DMS53 treated with DMSO at 0.1 percent for 48 hours (cell line): Measurements from ENCODE around the gene TTF2.

Experiments used
- DNase-seq: peaks from one replicate; lab custom pipeline; 2025; ENCODE audit not compliant: unreplicated experiment; lab: John Stamatoyannopoulos, UW

TTF2 gene

GRCh38 chr1:117059678-117060440 lies at the start of gene TTF2:
TTF2 (plus strand) TSS chr1:117060326; CDS start chr1:117060347, 21 bp downstream.
- peak; percentile 75 for DNase-seq

- no peak for DNase-seq
Observed at GRCh38 chr1:117011334-117011733, 48.8 kb upstream of the TTF2 start.

- peak; percentile 69 for DNase-seq
Observed at GRCh38 chr1:117013309-117013858, 46.7 kb upstream of the TTF2 start.

DNA sequence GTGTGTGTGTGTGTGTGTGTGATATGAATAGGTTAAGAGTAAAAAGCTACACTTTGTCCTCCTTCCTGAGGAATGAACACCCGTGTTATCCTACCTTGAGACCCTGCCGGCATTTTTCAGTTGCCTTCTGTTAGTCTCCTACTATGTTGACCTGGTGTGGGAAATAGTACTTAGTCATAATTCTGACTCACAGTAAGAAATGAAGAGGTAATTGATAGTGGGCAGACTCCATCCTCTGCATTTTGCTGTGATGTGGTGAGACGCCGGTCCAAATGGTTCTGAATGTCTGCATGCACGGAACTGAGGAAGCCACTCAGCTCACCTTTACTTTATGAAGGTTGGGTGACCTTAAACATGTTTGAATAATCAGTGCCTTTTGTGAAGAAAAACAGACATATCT lies 45.9 kb upstream of the TTF2 start:
- DNase-seq: no peak

- no peak for DNase-seq
Observed at GRCh38 chr1:117015724-117016123, 44.4 kb upstream of the TTF2 start.

- DNase-seq: no peak
Observed at GRCh38 chr1:117017062-117017461, 43.1 kb upstream of the TTF2 start.

DNA sequence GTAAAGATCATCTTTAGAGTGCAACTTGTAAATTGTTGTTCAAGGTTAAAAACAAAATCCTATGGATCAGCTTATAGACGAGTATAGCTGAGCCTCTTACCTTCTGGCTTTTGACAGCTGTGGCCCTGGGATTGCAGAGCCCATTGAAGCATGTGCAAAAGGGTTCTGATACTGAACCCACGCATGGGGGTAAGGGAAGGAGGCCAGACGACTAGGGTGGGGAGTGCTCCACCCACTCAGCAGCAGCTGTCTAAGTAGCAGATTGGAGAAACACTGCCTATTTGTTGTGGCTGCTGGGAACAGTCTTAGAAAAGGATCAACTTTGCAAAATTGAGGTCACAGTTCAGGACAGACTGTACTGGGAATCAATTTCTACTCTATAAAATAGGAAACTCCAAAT lies 42.5 kb upstream of the TTF2 start:
- no peak for DNase-seq

GRCh38 chr1:117020526-117021156 lies 39.5 kb upstream of the TTF2 start:
- DNase-seq: no peak

- DNase-seq: no peak
Observed at GRCh38 chr1:117022114-117022513, 38.0 kb upstream of the TTF2 start.

- DNase-seq: no peak
Observed at GRCh38 chr1:117025568-117025967, 34.6 kb upstream of the TTF2 start.

DNA sequence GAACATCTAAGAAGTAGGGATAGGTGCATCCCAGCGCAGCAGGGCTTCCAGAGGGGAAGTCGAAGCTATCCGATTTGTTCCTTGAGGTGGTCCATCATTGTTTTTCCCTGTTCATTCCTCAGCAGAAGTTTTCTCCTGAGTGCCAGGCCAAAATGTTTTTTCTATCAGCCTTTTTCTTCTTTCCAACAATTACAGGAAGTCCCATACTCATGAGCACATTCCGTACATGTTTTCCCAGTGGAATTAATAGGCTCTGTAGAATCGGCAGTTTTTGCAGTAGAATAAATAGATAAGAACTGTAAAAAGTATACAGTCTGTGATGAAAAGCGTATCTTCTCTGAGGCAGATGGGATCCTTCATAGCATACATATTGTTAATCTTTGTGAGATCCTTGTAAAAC lies 33.8 kb upstream of the TTF2 start:
- DNase-seq: no peak

GRCh38 chr1:117029685-117030084 lies 30.4 kb upstream of the TTF2 start:
- no peak for DNase-seq

- DNase-seq: no peak
Observed at GRCh38 chr1:117030271-117030877, 29.8 kb upstream of the TTF2 start.

- DNase-seq: no peak
Observed at GRCh38 chr1:117032266-117032665, 27.9 kb upstream of the TTF2 start.

DNA sequence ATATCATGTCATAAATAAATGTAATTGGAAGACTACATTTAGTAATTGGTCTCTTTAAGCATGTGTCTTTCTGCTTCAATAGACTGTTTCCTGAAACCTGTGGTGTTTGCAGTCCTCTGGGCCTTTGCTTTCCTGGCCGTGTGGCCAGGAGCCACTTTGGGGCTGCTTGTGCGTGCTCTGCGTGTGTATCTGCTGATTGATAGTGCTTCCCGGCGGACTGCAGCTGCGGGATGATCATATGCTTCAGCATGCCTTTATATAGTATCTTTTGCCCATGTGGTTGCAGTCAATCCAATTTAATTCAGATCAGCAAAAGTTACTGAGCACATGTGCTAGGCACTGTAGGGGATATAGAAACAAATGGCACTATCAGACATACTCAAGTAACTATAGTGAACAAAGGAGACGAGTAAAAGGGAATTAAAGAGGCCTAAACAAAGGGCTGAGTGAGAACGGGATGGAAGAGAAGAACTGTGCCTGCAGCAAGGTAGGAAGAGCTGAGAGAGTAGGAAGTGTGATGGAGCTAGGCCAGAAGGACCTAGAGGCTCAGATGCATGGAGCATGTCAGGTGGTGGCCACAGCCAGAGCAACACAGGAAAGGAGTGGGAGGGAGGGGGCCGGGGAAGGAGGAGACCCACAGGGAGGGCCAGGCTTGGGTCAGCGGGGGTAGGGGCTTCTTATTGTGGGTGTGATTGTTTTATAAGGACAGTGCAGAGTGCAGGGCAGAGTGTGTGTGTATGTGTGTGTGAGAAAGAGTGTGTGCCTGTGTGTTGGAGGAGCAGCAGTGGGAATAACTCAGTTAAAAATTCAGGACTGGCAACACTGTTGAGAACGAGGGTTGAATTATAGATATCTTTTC lies 27.2 kb upstream of the TTF2 start:
- DNase-seq: no peak

GRCh38 chr1:117033772-117034171 lies 26.4 kb upstream of the TTF2 start:
- DNase-seq: no peak

DNA sequence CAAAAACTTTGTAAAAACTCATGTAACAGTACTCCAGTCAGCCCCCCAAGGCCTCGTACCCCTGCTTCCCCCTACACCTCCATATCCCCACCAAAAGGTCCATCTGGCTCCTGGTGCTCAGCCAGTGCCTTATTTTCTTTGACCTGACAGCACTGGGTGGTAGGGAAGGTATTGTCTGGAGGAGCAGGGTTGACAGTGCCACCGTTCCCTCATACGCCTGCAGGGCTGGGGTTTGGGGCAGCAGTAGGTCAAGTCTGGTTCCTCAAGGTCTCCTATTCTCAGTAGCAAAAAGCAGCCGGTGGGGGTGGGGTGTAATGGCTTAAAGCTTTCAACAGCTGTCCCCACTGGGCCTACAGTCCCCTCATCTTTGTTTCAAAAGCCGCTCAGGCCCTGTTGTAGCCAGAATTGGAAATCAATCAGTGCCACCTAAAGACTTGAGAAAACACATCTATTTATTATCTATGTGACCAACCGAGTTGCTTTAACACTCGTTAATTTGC lies 25.3 kb upstream of the TTF2 start:
- no peak for DNase-seq

- DNase-seq: no peak
Observed at GRCh38 chr1:117036018-117036461, 24.1 kb upstream of the TTF2 start.

GRCh38 chr1:117037802-117038201 lies 22.3 kb upstream of the TTF2 start:
- no peak for DNase-seq

- no peak for DNase-seq
Observed at GRCh38 chr1:117038236-117038635, 21.9 kb upstream of the TTF2 start.

DNA sequence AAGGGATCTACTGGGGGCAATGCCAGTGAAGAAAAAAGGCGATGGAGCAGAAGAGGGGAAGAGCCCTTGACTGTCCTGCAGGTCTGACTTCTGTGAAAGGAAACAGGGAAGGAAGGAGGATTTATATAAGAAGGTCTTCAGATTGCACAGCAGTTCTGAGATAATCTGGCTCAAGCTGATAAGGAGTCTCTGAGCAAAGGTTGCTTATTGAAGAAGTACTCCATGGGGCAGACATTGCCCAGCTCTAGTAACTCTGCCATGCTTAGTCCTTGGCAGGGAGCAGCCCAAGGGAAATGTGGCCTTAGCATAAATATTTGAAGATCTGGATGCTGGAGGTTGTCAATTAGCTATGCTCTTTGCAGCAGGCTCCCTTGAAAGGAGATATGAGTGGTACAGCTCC lies 15.9 kb upstream of the TTF2 start:
- no peak for DNase-seq
